HL-60 (cell line): ENCODE results near the gene EIF4G3.
A peak's percentile ranks its signal among the peaks of the same experiment; 100 is the strongest.

Experiments
- DNase-seq, 2 experiments: peaks; one replicate each; pipeline ENCODE4 v3.0.0-alpha.2; 2010 to 2020; ENCODE audit warnings: low read depth in 1 of 2, low spot score in 1 of 2
- H3K27ac ChIP-seq: fragments of 250-450 bp; sonication (Bioruptor Pico); replicated peaks from 2 replicates; pipeline ENCODE4 v1.5.1; 2020; ENCODE audit warnings: mild to moderate bottlenecking, moderate library complexity
- H3K27me3 ChIP-seq: fragments of 250-450 bp; sonication (Bioruptor Pico); 2 replicates; pipeline ENCODE4 v1.5.1; 2021; ENCODE audit warnings: mild to moderate bottlenecking, moderate library complexity; ENCODE audit not compliant: insufficient read depth, poor library complexity, severe bottlenecking
- H3K4me3 ChIP-seq: replicated peaks from 2 replicates; pipeline ENCODE4 v1.5.1; 2011; ENCODE audit warnings: mild to moderate bottlenecking, control low read depth, low read length; ENCODE audit not compliant: insufficient read depth
- CTCF ChIP-seq: IDR thresholded peaks from one replicate; pipeline ENCODE4 v1.5.1; 2011; ENCODE audit warnings: low read length, control low read depth, inconsistent platforms; ENCODE audit not compliant: insufficient read depth
- GABPA ChIP-seq: IDR thresholded peaks from 2 replicates; pipeline ENCODE4 v1.6.1; 2012; ENCODE audit warnings: low read depth
- POLR2AphosphoS5 ChIP-seq: IDR thresholded peaks from 2 replicates; pipeline ENCODE4 v1.6.1; 2012; ENCODE audit warnings: low read depth
- REST ChIP-seq: IDR thresholded peaks from 2 replicates; pipeline ENCODE4 v1.6.1; 2012; ENCODE audit warnings: low read depth; ENCODE audit not compliant: insufficient replicate concordance
- SPI1 ChIP-seq: IDR thresholded peaks from 2 replicates; pipeline ENCODE4 v1.6.1; 2012; ENCODE audit warnings: low read depth, mild to moderate bottlenecking, borderline replicate concordance

Gene EIF4G3

DNA sequence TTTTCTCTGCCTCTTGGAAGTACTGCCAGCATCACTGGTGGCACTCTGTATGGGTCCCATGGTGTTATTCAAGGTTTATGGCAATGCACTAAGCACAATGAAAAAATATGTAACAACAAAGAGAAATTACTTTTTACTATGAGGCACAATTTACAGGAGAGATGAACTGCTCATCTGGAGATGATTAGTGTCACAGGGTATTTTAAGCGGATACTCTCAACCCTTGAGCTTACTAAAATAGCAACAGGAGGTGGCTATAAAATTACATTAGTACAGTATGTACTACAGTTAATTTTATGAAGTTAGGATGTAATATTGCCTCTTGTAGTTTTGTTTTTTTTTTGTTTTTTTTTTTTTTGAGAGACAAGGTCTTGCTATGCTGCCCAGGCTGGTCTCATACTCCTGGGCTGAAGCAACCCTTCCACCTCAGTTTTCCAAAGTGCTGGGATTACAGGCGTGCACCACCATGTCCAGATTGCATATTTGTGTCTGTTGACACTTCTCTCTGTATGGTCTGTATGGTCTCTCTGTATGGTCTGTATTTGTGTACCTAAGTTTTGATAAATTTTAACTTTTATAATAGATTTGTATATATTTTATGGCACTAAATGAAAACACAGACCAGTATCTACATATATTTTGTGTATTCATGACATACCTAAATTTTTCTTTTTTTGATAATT is 214.0 kb downstream of the EIF4G3 start:
- no peak overlapping the region for H3K4me3 ChIP-seq
- no peaks in the 10 kb centered on the region for H3K27me3 ChIP-seq
- TF ChIP-seq POLR2AphosphoS5 (no peak), CTCF (no peak), SPI1 (no peak), GABPA (no peak), REST (no peak)
- no peak for DNase-seq
- no peak overlapping the region; the same call in 1 of the 2 replicates for H3K27ac ChIP-seq

DNA sequence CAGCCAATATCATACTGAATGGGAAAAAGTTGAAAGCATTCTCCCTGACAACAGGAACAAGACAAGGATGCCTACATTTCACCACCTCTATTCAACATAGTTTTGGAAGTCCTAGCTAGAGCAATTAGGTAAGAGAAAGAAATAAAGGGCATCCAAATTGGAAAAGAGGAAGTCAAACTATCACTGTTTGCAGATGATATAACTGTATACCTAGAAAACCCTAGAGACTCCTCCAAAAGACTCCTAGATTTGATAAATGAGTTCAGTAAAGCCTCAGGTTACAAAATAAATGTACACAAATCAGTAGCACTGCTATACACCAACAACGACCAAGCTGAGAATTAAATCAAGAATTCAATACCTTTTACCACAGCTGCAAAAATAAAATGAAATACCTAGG is 218.3 kb downstream of the EIF4G3 start:
- Histone ChIP-seq H3K4me3 (no peak overlapping the region), H3K27ac (no peak overlapping the region), H3K27me3 (no peaks in the 10 kb centered on the region)
- no peak for DNase-seq
- TF ChIP-seq REST (no peak), SPI1 (peak; percentile 91)

DNA sequence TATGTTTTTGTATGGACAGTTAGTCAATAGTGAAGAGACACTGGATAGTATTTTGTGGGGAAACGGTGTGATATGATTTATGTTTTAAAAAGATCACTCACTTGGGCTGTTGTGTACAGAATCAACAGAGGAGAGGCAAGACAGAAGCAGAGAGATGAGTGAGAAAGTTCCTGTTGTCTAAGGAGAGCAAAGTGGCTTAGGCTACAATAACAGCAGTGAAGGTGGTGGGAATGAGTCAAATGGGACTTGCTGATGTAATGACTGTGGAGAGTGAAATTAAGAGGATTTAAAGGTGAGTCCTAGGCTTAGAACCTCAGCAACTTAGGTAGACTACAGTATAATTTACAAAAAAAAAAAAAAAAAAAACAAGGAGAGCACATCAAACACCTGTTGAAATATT is 220.4 kb downstream of the EIF4G3 start:
- no peak overlapping the region for H3K4me3 ChIP-seq
- no peaks in the 10 kb centered on the region for H3K27me3 ChIP-seq
- H3K27ac ChIP-seq: no peak overlapping the region
- no peak for DNase-seq
- TF ChIP-seq GABPA (no peak), REST (no peak), CTCF (no peak), POLR2AphosphoS5 (no peak), SPI1 (no peak)
